Myocyte (in vitro differentiated cells): ENCODE measurements around the gene IGFLR1. TPM values are rescaled to one million over a fixed set of nuclear protein-coding genes. Genes with fewer than 3 reads are reported as not detected.
"Not testable (repeated sequence)": the region's sequence is repeated elsewhere in the genome, so short reads cannot be mapped to it uniquely, and the experiment has no call there.

Experiments used
- DNase-seq: peaks from one replicate; pipeline ENCODE4 v3.0.0-alpha.2; 2012; ENCODE audit warnings: low read depth
- total RNA-seq: library from RNA; depleted of rRNA; stranded (reverse); fragments of >200 nt; gene quantifications from 2 replicates; pipeline ENCODE4 v1.2.3, GENCODE V29; 2014

Gene IGFLR1
- total RNA-seq, 1 donor from 2014 or later, result 4.8 TPM

DNA sequence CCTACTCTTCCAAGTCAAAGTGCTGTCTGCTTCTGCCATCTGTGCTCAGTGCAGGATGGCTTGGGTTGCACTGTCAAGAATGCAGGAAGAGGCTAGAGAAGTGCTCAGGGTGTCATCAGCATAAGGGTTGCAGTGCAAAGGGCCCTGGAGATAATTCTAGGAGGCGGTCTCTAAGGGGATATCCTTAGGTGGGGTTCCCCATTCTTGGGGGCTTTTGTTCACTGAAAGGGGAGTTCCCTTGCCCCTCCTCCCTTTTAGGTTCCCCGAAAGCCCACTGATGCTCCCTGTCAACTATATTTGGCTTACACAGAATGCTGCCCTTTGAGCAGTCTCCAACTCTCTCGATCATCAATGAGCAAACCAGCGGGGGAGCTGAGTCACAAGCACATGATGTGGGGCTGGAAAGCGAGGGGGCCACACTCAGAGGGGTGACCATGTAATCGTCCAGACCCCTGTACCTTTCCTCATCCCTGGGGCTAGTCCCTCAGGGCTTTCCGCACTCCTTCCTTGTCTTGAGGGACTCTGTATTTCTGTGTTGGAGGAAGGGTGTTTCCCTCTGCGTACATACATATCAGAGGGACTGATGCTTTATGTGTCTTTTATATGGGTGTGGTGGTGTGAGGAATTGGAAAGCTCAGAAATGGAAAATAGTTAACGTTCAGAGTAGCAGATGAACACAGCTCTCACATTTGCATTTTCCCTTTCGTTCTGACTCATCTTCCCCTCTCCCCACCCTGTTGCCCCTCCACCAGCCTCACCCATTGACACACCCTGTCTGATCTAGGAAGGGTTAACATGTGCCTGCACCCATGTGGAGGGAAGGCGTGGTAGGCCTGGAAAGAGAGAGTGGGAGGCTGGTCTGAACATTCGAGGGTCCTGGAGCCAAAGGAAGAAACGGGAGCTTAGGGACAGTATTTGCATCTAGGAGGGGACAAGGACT is 31.2 kb downstream of the IGFLR1 start:
- DNase-seq, result no peak

DNA sequence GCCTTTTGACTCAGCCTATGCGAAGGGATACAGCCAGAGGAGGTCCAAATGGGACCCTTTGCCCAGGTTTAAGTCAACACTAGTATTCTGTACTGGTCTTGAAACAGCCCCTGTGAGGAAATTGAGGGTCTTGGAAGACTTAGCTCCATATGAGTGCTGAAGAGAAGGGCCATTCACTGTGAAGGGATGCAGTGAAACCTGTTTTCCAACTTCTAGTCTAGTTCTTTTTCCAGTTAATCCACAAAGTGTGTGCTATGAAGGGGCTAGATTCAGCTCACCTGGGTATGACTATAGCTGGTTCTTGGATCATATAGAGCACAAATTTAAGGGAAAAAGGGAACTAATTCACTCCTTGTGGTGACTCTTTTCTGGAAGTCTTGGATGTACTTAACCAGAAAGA is 33.9 kb downstream of the IGFLR1 start:
- no peak for DNase-seq

- no peak for DNase-seq
These were observed 38.0 kb downstream of the IGFLR1 start, which contains the start of gene ZBTB32 for GRCh38 chr19:35704218-35704617. TSS of gene ZBTB32 (plus strand) at chr19:35704558. CDS start at chr19:35714627, 10,069 bp downstream.

DNA sequence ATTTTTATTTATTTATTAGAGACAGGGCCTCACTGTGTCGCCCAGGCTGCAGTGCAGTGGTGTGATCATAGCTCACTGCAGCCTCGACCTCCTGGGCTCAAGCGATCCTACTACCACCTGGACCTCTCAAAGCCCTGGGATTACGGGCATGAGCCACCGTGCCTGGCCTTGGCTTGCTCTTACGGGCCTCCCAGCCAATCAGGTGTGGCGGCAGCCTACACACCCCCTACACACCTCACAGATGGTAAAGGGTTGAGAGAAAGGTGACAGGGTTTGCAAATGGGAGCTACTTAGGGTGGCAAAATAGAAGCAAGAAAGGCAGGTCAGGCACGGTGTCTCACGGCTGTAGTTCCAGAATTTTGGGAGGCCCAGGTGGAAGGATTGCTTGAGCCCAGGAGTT is 38.9 kb downstream of the IGFLR1 start:
- no peak for DNase-seq

GRCh38 chr19:35702223-35703012 is 39.8 kb downstream of the IGFLR1 start:
- DNase-seq, result peak; percentile 99

DNA sequence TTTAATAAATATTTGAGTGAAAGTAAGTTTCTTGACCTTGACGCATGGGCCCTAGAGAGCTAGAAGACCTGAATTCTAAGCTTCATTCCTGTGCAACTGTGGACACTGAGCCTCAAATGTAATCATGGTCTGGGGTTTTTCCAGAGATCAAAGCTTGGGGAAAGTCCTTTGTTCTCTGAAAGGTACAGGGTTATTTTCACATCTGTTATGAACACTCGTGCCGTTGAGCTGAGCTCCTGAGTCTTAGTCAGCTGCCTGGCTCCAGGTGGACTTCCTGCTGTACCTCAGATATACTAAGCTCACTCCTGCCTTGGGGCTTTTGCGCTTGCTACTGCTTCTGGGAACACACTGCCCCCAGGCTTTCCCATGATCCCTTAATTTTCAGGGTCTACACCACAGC is 45.4 kb downstream of the IGFLR1 start:
- no peak for DNase-seq

GRCh38 chr19:35695895-35696422 is 46.3 kb downstream of the IGFLR1 start:
- DNase-seq, result no peak

- peak; percentile 86 for DNase-seq
These were observed 48.2 kb downstream of the IGFLR1 start for GRCh38 chr19:35693835-35694599.

DNA sequence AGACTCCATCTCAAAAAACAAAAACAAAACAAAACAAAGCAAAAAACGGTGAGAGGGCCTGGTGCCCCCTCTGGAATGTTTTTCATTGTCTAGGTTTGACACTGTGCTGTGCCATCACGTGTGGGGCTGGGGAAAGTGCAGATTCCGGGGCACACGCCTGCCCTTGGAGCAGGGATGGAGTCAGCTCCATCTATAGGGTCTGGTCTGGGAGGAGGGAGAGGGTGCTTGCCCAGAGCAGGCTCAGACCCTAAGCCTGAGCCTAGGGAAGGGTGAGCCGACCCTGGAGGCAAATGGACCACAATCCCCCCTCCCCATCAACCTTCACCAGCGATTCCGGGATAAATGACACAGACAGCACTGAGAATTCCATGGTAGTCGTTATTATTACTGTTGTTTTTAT is 48.8 kb downstream of the IGFLR1 start:
- no peak for DNase-seq

GRCh38 chr19:35692010-35692409 is 50.2 kb downstream of the IGFLR1 start:
- DNase-seq, result no peak

GRCh38 chr19:35691106-35691505 is 51.1 kb downstream of the IGFLR1 start:
- not testable (repeated sequence) for DNase-seq

DNA sequence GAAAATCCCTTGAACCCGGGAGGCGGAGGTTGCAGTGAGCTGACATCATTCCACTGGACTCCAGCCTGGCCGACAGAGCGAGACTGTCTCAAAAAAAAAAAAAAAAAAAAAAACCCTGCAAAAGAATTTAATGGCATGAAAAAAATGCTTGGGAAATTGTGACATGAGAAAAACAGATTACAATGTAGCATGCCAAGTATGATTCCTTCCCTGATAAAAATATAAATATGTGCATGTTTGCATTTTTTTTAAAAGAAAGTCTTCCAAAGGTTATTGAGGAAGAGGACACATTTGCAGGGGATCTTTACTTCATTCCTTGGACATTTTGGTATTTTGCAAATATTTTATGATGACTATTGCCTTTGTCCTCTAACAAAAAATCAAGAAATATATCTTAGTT is 52.4 kb downstream of the IGFLR1 start:
- no peak for DNase-seq

Other genes with a start within 250 kb of the IGFLR1 start
- gene DMKN, start 228.8 kb downstream of the IGFLR1 start, total RNA-seq, result 3.0 and 9.7 TPM in 2 replicates
- not detected in 2 replicates for gene SBSN, start 214.1 kb downstream of the IGFLR1 start, total RNA-seq
- not detected in 2 replicates for gene GAPDHS, start 209.0 kb downstream of the IGFLR1 start, total RNA-seq
- 124 and 137 TPM in 2 replicates for gene TMEM147, start 196.8 kb downstream of the IGFLR1 start, total RNA-seq
- gene ATP4A, start 178.8 kb downstream of the IGFLR1 start, total RNA-seq, result not detected in 2 replicates
- gene PMIS2, start 156.3 kb downstream of the IGFLR1 start, total RNA-seq, result not detected in 2 replicates
- 4.8 and 6.5 TPM in 2 replicates for gene HAUS5, start 129.7 kb downstream of the IGFLR1 start, total RNA-seq
- gene RBM42, start 113.4 kb downstream of the IGFLR1 start, total RNA-seq, result 68.9 and 72.6 TPM in 2 replicates
- not detected in 2 replicates for gene ETV2, start 100.7 kb downstream of the IGFLR1 start, total RNA-seq
- 513 and 547 TPM in 2 replicates for gene COX6B1, start 94.1 kb downstream of the IGFLR1 start, total RNA-seq
- gene UPK1A, start 75.9 kb downstream of the IGFLR1 start, total RNA-seq, result not detected in 2 replicates
- gene ZBTB32, start 37.9 kb downstream of the IGFLR1 start, total RNA-seq, result 0.11 TPM in 1 of 2 replicates, not detected in the other
- 11.1 and 11.2 TPM in 2 replicates for gene KMT2B, start 24.4 kb downstream of the IGFLR1 start, total RNA-seq
- 9.7 and 12.0 TPM in 2 replicates for gene U2AF1L4, start 3.0 kb upstream of the IGFLR1 start, total RNA-seq
- gene PSENEN, start 3.2 kb upstream of the IGFLR1 start, total RNA-seq, result 32.5 and 32.8 TPM in 2 replicates
- gene LIN37, start 6.1 kb upstream of the IGFLR1 start, total RNA-seq, result 10.6 and 18.1 TPM in 2 replicates
- gene HSPB6, start 14.6 kb upstream of the IGFLR1 start, total RNA-seq, result 0.21 and 0.37 TPM in 2 replicates
- 3.2 and 3.6 TPM in 2 replicates for gene PROSER3, start 15.7 kb upstream of the IGFLR1 start, total RNA-seq
- 1.5 and 3.8 TPM in 2 replicates for gene ARHGAP33, start 33.1 kb upstream of the IGFLR1 start, total RNA-seq
- not detected in 2 replicates for gene PRODH2, start 70.4 kb upstream of the IGFLR1 start, total RNA-seq
- not detected in 2 replicates for gene NPHS1, start 110.1 kb upstream of the IGFLR1 start, total RNA-seq
- not detected in 2 replicates for gene KIRREL2, start 114.5 kb upstream of the IGFLR1 start, total RNA-seq
- 10.4 and 30.5 TPM in 2 replicates for gene APLP1, start 126.1 kb upstream of the IGFLR1 start, total RNA-seq
- gene NFKBID, start 158.1 kb upstream of the IGFLR1 start, total RNA-seq, result 1.2 and 2.2 TPM in 2 replicates
- not detected in 2 replicates for gene HCST, start 160.1 kb upstream of the IGFLR1 start, total RNA-seq
- not detected in 2 replicates for gene TYROBP, start 165.8 kb upstream of the IGFLR1 start, total RNA-seq
- gene LRFN3, start 193.9 kb upstream of the IGFLR1 start, total RNA-seq, result 5.3 and 8.3 TPM in 2 replicates